ENCODE results near the gene SHB.

DNA sequence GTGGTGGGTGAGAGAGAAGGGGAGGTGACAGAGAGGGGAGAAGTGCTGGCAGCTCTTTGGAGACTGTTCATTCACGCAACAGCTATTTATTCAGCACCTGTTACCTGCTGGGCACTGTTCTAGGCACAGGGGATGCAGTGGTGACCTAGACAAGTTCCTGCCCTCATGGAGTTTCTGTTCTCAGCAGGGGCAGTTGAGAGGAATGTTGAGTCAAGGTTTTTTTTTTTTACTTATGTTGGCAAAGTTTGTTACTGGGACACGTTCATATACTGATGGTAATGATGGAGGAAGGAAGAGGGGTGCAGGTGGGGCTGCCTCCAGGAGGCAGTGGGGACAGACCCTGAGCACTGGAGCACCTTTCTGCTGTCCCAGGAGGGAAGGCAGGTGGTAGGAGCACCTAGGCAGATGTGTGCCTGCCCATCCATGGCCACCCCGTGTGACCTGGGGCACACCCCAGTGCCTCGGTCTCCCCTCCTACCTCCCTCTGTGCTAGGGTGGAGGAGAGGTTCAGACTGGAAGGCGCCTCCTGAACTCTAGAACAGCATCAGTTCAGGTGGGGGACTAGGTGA is 115.7 kb downstream of the SHB start:
- TF ChIP-seq, protein P1, sequence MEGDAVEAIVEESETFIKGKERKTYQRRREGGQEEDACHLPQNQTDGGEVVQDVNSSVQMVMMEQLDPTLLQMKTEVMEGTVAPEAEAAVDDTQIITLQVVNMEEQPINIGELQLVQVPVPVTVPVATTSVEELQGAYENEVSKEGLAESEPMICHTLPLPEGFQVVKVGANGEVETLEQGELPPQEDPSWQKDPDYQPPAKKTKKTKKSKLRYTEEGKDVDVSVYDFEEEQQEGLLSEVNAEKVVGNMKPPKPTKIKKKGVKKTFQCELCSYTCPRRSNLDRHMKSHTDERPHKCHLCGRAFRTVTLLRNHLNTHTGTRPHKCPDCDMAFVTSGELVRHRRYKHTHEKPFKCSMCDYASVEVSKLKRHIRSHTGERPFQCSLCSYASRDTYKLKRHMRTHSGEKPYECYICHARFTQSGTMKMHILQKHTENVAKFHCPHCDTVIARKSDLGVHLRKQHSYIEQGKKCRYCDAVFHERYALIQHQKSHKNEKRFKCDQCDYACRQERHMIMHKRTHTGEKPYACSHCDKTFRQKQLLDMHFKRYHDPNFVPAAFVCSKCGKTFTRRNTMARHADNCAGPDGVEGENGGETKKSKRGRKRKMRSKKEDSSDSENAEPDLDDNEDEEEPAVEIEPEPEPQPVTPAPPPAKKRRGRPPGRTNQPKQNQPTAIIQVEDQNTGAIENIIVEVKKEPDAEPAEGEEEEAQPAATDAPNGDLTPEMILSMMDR (conservative IDR thresholded peaks at IDR 0.05 in 1 of 2, IDR thresholded peaks at IDR 0.05 in 1 of 2; ENCODE audit: low read depth in 1 of 2, low read length in 2 of 2): no peak
- TF ChIP-seq EZH2 (IDR thresholded peaks at IDR 0.05; ENCODE audit: low read length, missing control alignments): no peak
